IPS-20b (cell line): ENCODE results near the gene ZBTB12.
"Not testable (repeated sequence)": the region's sequence is repeated elsewhere in the genome, so short reads cannot be mapped to it uniquely, and the experiment has no call there.

Source experiments
- H3K27ac ChIP-seq: one replicate; pipeline ENCODE4 v1.5.1; 2013; ENCODE audit warnings: low read length
- H3K27me3 ChIP-seq: 2 replicates; pipeline ENCODE4 v1.6.1; 2013; ENCODE audit warnings: mild to moderate bottlenecking, low read length, inconsistent platforms; ENCODE audit not compliant: insufficient read depth
- H3K36me3 ChIP-seq: 2 replicates; pipeline ENCODE4 v1.6.1; 2013; ENCODE audit warnings: low read depth, mild to moderate bottlenecking, inconsistent platforms, low read length, moderate library complexity; ENCODE audit not compliant: insufficient read depth
- H3K4me1 ChIP-seq: 2 replicates; pipeline ENCODE4 v1.6.1; 2013; ENCODE audit warnings: mild to moderate bottlenecking, control low read depth, inconsistent platforms, low read length, moderate library complexity; ENCODE audit not compliant: insufficient read depth
- H3K4me3 ChIP-seq: 2 replicates; pipeline ENCODE4 v1.5.1; 2013; ENCODE audit warnings: mild to moderate bottlenecking, low read length, inconsistent platforms
- H3K9ac ChIP-seq: 2 replicates; pipeline ENCODE4 v1.6.1; 2013; ENCODE audit warnings: low read depth, mild to moderate bottlenecking, inconsistent platforms, low read length, moderate library complexity
- H3K9me3 ChIP-seq: 2 replicates; pipeline ENCODE4 v1.6.1; 2013; ENCODE audit warnings: mild to moderate bottlenecking, low read depth, low read length, inconsistent platforms; ENCODE audit not compliant: insufficient read depth

The ZBTB12 gene

GRCh38 chr6:31918069-31918720, 16.3 kb upstream of the ZBTB12 start:
- H3K27me3 ChIP-seq, result no peaks in the 10 kb centered on the region
- H3K4me3 ChIP-seq, result no peak overlapping the region
- no peaks in the 10 kb centered on the region for H3K4me1 ChIP-seq
- H3K36me3 ChIP-seq, result no peaks in the 10 kb centered on the region
- H3K9me3 ChIP-seq, result no peaks in the 10 kb centered on the region
- no peak overlapping the region for H3K27ac ChIP-seq
- H3K9ac ChIP-seq, result no peak overlapping the region

GRCh38 chr6:31915756-31916155, 13.9 kb upstream of the ZBTB12 start:
- Histone ChIP-seq H3K27me3 (no peaks in the 10 kb centered on the region), H3K9me3 (no peaks in the 10 kb centered on the region), H3K4me3 (no peak overlapping the region), H3K4me1 (no peaks in the 10 kb centered on the region), H3K27ac (no peak overlapping the region), H3K36me3 (no peaks in the 10 kb centered on the region), H3K9ac (no peak overlapping the region)

GRCh38 chr6:31915351-31915750, 13.5 kb upstream of the ZBTB12 start:
- Histone ChIP-seq H3K9ac (no peak overlapping the region), H3K27me3 (no peaks in the 10 kb centered on the region), H3K9me3 (no peaks in the 10 kb centered on the region), H3K27ac (no peak overlapping the region), H3K4me1 (no peaks in the 10 kb centered on the region), H3K36me3 (no peaks in the 10 kb centered on the region), H3K4me3 (no peak overlapping the region)

- Histone ChIP-seq H3K27ac (no peak overlapping the region), H3K9ac (no peak overlapping the region), H3K4me1 (no peaks in the 10 kb centered on the region), H3K9me3 (no peaks in the 10 kb centered on the region), H3K4me3 (no peak overlapping the region), H3K36me3 (no peaks in the 10 kb centered on the region), H3K27me3 (no peaks in the 10 kb centered on the region)
These were observed 10.1 kb upstream of the ZBTB12 start for GRCh38 chr6:31911826-31912585.

- H3K9me3 ChIP-seq, H3K4me1 ChIP-seq, H3K9ac ChIP-seq, H3K27ac ChIP-seq, H3K4me3 ChIP-seq, H3K36me3 ChIP-seq, H3K27me3 ChIP-seq: not testable (repeated sequence)
These were observed 7.4 kb upstream of the ZBTB12 start for GRCh38 chr6:31909298-31909697.

- Histone ChIP-seq H3K9ac (no peak overlapping the region), H3K27me3 (no peaks in the 10 kb centered on the region), H3K36me3 (no peaks in the 10 kb centered on the region), H3K27ac (no peak overlapping the region), H3K4me1 (peaks cover 4% of the 10 kb centered on the region; the same call in 1 of the 2 replicates), H3K9me3 (no peaks in the 10 kb centered on the region), H3K4me3 (no peak overlapping the region)
These were observed 6.9 kb upstream of the ZBTB12 start for GRCh38 chr6:31908791-31909190.

GRCh38 chr6:31908255-31908654, 6.4 kb upstream of the ZBTB12 start:
- not testable (repeated sequence) for H3K36me3 ChIP-seq, H3K9me3 ChIP-seq, H3K4me3 ChIP-seq, H3K27me3 ChIP-seq, H3K4me1 ChIP-seq, H3K27ac ChIP-seq, H3K9ac ChIP-seq

GRCh38 chr6:31907158-31907813, 5.4 kb upstream of the ZBTB12 start:
- Histone ChIP-seq H3K27me3 (no peaks in the 10 kb centered on the region), H3K9ac (no peak overlapping the region), H3K27ac (no peak overlapping the region), H3K9me3 (no peaks in the 10 kb centered on the region), H3K4me1 (peaks cover 4% of the 10 kb centered on the region; the same call in 1 of the 2 replicates), H3K36me3 (no peaks in the 10 kb centered on the region), H3K4me3 (no peak overlapping the region)

GRCh38 chr6:31906727-31907126, 4.8 kb upstream of the ZBTB12 start:
- H3K4me3 ChIP-seq, H3K9me3 ChIP-seq, H3K36me3 ChIP-seq, H3K27me3 ChIP-seq, H3K4me1 ChIP-seq, H3K27ac ChIP-seq, H3K9ac ChIP-seq: not testable (repeated sequence)

GRCh38 chr6:31906122-31906521, 4.2 kb upstream of the ZBTB12 start:
- Histone ChIP-seq H3K27me3 (no peaks in the 10 kb centered on the region), H3K27ac (no peak overlapping the region)

GRCh38 chr6:31905041-31905440, 3.2 kb upstream of the ZBTB12 start:
- Histone ChIP-seq H3K27me3 (no peaks in the 10 kb centered on the region), H3K9me3 (no peaks in the 10 kb centered on the region), H3K27ac (no peak overlapping the region), H3K36me3 (no peaks in the 10 kb centered on the region), H3K4me1 (peaks cover 4% of the 10 kb centered on the region; the same call in 1 of the 2 replicates), H3K4me3 (no peak overlapping the region), H3K9ac (no peak overlapping the region)

More at GRCh38 chr6:31906122-31906521, 4.2 kb upstream of the ZBTB12 start:
- H3K36me3 ChIP-seq, result no peaks in the 10 kb centered on the region
- peaks cover 4% of the 10 kb centered on the region; the same call in 1 of the 2 replicates for H3K4me1 ChIP-seq
- H3K4me3 ChIP-seq, result 0 out of 2 replicates have a peak overlapping the region, but pooled peaks have one; percentile 5
- H3K9me3 ChIP-seq, result no peaks in the 10 kb centered on the region
- H3K9ac ChIP-seq, result peak overlapping the region; percentile 28; the same call in 1 of the 2 replicates

- H3K27me3 ChIP-seq, result no peaks in the 10 kb centered on the region
- peaks cover 4% of the 10 kb centered on the region; the same call in 1 of the 2 replicates for H3K4me1 ChIP-seq
- H3K27ac ChIP-seq, result no peak overlapping the region
- no peak overlapping the region for H3K9ac ChIP-seq
- peaks cover 7% of the 10 kb centered on the region; the same call in 1 of the 2 replicates for H3K36me3 ChIP-seq
- no peak overlapping the region for H3K4me3 ChIP-seq
- no peaks in the 10 kb centered on the region for H3K9me3 ChIP-seq
These were observed 2.1 kb upstream of the ZBTB12 start for GRCh38 chr6:31903957-31904356.
